ENCODE measurements around the gene NKTR.

- TF ChIP-seq ZBTB1 (tag by site-specific recombination; IDR thresholded peaks at IDR 0.05) (no peak), ZNF302 (tag by site-specific recombination; IDR thresholded peaks at IDR 0.05; ENCODE audit: low read depth) (no peak), ZFHX2 (tag by site-specific recombination; conservative IDR thresholded peaks at IDR 0.05) (no peak), ZBTB21 (tag by site-specific recombination; IDR thresholded peaks at IDR 0.05) (no peak), SETDB1 (IDR thresholded peaks at IDR 0.05; ENCODE audit: insufficient read length, low read length) (no peak), ZNF518A (tag by site-specific recombination; conservative IDR thresholded peaks at IDR 0.05; ENCODE audit: low read depth) (no peak)
- TF ChIP-seq, protein P1, sequence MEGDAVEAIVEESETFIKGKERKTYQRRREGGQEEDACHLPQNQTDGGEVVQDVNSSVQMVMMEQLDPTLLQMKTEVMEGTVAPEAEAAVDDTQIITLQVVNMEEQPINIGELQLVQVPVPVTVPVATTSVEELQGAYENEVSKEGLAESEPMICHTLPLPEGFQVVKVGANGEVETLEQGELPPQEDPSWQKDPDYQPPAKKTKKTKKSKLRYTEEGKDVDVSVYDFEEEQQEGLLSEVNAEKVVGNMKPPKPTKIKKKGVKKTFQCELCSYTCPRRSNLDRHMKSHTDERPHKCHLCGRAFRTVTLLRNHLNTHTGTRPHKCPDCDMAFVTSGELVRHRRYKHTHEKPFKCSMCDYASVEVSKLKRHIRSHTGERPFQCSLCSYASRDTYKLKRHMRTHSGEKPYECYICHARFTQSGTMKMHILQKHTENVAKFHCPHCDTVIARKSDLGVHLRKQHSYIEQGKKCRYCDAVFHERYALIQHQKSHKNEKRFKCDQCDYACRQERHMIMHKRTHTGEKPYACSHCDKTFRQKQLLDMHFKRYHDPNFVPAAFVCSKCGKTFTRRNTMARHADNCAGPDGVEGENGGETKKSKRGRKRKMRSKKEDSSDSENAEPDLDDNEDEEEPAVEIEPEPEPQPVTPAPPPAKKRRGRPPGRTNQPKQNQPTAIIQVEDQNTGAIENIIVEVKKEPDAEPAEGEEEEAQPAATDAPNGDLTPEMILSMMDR (tag by site-specific recombination; IDR thresholded peaks at IDR 0.05), result no peak
- TF ChIP-seq, protein P2, sequence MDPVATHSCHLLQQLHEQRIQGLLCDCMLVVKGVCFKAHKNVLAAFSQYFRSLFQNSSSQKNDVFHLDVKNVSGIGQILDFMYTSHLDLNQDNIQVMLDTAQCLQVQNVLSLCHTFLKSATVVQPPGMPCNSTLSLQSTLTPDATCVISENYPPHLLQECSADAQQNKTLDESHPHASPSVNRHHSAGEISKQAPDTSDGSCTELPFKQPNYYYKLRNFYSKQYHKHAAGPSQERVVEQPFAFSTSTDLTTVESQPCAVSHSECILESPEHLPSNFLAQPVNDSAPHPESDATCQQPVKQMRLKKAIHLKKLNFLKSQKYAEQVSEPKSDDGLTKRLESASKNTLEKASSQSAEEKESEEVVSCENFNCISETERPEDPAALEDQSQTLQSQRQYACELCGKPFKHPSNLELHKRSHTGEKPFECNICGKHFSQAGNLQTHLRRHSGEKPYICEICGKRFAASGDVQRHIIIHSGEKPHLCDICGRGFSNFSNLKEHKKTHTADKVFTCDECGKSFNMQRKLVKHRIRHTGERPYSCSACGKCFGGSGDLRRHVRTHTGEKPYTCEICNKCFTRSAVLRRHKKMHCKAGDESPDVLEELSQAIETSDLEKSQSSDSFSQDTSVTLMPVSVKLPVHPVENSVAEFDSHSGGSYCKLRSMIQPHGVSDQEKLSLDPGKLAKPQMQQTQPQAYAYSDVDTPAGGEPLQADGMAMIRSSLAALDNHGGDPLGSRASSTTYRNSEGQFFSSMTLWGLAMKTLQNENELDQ (tag by site-specific recombination; IDR thresholded peaks at IDR 0.05; ENCODE audit: low read depth), result no peak
- TF ChIP-seq, protein P3, sequence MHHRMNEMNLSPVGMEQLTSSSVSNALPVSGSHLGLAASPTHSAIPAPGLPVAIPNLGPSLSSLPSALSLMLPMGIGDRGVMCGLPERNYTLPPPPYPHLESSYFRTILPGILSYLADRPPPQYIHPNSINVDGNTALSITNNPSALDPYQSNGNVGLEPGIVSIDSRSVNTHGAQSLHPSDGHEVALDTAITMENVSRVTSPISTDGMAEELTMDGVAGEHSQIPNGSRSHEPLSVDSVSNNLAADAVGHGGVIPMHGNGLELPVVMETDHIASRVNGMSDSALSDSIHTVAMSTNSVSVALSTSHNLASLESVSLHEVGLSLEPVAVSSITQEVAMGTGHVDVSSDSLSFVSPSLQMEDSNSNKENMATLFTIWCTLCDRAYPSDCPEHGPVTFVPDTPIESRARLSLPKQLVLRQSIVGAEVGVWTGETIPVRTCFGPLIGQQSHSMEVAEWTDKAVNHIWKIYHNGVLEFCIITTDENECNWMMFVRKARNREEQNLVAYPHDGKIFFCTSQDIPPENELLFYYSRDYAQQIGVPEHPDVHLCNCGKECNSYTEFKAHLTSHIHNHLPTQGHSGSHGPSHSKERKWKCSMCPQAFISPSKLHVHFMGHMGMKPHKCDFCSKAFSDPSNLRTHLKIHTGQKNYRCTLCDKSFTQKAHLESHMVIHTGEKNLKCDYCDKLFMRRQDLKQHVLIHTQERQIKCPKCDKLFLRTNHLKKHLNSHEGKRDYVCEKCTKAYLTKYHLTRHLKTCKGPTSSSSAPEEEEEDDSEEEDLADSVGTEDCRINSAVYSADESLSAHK (tag by site-specific recombination; IDR thresholded peaks at IDR 0.05), result no peak
- TF ChIP-seq, protein P4, sequence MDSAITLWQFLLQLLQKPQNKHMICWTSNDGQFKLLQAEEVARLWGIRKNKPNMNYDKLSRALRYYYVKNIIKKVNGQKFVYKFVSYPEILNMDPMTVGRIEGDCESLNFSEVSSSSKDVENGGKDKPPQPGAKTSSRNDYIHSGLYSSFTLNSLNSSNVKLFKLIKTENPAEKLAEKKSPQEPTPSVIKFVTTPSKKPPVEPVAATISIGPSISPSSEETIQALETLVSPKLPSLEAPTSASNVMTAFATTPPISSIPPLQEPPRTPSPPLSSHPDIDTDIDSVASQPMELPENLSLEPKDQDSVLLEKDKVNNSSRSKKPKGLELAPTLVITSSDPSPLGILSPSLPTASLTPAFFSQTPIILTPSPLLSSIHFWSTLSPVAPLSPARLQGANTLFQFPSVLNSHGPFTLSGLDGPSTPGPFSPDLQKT (IDR thresholded peaks at IDR 0.05; ENCODE audit: borderline replicate concordance, low read depth, low read length), result no peak
These were observed 8.7 kb upstream of the NKTR start for GRCh38 chr3:42591811-42592210.
